SU-DHL-6 (cell line): ENCODE results near the gene SLC2A3.

Experiments used
- EZH2phosphoT487 ChIP-seq: fragments of 200-600 bp; sonication (generic), shearing (Covaris generic); conservative IDR thresholded peaks from 2 replicates; pipeline ENCODE4 v1.6.1; 2018; ENCODE audit warnings: mild to moderate bottlenecking, antibody characterized with exemption, low read length, moderate library complexity, mixed read lengths
- TF ChIP-seq, protein P1 (sequence below): fragments of 200-600 bp; sonication (generic); IDR thresholded peaks from one replicate; pipeline ENCODE4 v1.5.1; 2017; ENCODE audit warnings: antibody characterized with exemption, mild to moderate bottlenecking, low read length, moderate library complexity; ENCODE audit not compliant: insufficient read depth, poor library complexity, severe bottlenecking

DNA sequence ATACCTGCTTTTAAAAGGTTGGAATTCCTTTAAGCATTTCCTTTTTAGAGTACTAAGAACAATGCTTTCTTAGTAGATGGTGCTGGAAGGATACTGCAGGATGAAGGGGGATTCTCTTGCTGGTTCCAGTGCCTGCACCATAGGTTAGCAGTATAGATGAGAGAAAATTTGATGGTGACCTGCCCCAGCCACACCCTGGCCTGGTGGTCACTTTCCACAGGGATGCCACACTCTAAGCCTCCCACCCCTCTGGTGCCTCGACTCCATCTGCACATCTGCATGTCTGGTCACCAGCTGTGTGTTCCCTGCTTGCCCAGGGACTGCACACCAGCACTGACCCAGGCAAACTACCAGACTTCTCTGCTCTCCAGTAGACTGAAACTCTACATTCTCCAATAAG is 19.1 kb downstream of the SLC2A3 start:
- TF ChIP-seq, protein P1, sequence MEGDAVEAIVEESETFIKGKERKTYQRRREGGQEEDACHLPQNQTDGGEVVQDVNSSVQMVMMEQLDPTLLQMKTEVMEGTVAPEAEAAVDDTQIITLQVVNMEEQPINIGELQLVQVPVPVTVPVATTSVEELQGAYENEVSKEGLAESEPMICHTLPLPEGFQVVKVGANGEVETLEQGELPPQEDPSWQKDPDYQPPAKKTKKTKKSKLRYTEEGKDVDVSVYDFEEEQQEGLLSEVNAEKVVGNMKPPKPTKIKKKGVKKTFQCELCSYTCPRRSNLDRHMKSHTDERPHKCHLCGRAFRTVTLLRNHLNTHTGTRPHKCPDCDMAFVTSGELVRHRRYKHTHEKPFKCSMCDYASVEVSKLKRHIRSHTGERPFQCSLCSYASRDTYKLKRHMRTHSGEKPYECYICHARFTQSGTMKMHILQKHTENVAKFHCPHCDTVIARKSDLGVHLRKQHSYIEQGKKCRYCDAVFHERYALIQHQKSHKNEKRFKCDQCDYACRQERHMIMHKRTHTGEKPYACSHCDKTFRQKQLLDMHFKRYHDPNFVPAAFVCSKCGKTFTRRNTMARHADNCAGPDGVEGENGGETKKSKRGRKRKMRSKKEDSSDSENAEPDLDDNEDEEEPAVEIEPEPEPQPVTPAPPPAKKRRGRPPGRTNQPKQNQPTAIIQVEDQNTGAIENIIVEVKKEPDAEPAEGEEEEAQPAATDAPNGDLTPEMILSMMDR, result no peak
- no peak for TF ChIP-seq EZH2phosphoT487
